B cell (primary cell): ENCODE data around the gene DEDD2.

Experiments used
- CTCF ChIP-seq: fragments of 200-600 bp; IDR thresholded peaks from one replicate; pipeline ENCODE4 v1.8.0; 2022; ENCODE audit warnings: antibody characterized with exemption, mild to moderate bottlenecking
- EZH2 ChIP-seq: IDR thresholded peaks from 2 replicates; pipeline ENCODE4 v1.6.1; 2012; ENCODE audit warnings: borderline replicate concordance, low read depth, mild to moderate bottlenecking, moderate library complexity, low read length; ENCODE audit not compliant: insufficient read depth, poor library complexity, severe bottlenecking

GRCh38 chr19:42254850-42255765 lies 37.6 kb upstream of the DEDD2 start, which contains the start of gene ERF:
- TF ChIP-seq CTCF (no peak), EZH2 (no peak)
